ENCODE data around the gene CTNNA1. TPM values are rescaled to one million over a fixed set of nuclear protein-coding genes. Genes with fewer than 3 reads are reported as not detected.

CTNNA1 gene
- total RNA-seq, 1 donor from 2014 or later: 310 TPM

DNA sequence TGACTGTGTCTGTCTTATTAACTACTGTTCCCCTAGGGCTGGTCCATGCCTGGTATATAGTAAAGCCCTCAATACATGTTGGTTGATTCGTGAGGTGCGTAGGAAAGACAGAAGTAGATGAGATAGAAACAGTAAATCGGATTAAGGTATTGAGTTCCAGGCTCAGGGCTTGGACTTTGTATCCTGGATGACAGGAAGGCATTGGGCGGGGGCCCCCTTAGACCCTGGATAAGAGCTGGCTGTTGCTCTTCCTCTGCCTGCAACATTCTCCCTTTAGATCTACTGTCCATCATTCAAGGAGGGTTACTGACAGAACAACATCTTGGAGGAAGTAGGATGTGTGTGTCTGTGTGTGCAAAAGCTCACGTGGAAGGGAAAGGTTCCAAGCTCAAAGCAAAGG lies 31.2 kb upstream of the CTNNA1 start:
- H3K36me3 ChIP-seq: no peaks in the 10 kb centered on the region
- H3K27ac ChIP-seq: no peak overlapping the region
- no peak overlapping the region for H3K4me3 ChIP-seq
- H3K4me1 ChIP-seq: peaks cover 0 to 5% of the 10 kb centered on the region in 2 donors
- H3K27me3 ChIP-seq: no peaks in the 10 kb centered on the region
- no peaks in the 10 kb centered on the region for H3K9me3 ChIP-seq
- no peak for DNase-seq (ENCODE audit: low spot score in 2 of 2)
- TF ChIP-seq, protein P1, sequence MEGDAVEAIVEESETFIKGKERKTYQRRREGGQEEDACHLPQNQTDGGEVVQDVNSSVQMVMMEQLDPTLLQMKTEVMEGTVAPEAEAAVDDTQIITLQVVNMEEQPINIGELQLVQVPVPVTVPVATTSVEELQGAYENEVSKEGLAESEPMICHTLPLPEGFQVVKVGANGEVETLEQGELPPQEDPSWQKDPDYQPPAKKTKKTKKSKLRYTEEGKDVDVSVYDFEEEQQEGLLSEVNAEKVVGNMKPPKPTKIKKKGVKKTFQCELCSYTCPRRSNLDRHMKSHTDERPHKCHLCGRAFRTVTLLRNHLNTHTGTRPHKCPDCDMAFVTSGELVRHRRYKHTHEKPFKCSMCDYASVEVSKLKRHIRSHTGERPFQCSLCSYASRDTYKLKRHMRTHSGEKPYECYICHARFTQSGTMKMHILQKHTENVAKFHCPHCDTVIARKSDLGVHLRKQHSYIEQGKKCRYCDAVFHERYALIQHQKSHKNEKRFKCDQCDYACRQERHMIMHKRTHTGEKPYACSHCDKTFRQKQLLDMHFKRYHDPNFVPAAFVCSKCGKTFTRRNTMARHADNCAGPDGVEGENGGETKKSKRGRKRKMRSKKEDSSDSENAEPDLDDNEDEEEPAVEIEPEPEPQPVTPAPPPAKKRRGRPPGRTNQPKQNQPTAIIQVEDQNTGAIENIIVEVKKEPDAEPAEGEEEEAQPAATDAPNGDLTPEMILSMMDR (IDR thresholded peaks at IDR 0.05): no peak
- intact Hi-C loops (cut with DNase I): no loop called here

DNA sequence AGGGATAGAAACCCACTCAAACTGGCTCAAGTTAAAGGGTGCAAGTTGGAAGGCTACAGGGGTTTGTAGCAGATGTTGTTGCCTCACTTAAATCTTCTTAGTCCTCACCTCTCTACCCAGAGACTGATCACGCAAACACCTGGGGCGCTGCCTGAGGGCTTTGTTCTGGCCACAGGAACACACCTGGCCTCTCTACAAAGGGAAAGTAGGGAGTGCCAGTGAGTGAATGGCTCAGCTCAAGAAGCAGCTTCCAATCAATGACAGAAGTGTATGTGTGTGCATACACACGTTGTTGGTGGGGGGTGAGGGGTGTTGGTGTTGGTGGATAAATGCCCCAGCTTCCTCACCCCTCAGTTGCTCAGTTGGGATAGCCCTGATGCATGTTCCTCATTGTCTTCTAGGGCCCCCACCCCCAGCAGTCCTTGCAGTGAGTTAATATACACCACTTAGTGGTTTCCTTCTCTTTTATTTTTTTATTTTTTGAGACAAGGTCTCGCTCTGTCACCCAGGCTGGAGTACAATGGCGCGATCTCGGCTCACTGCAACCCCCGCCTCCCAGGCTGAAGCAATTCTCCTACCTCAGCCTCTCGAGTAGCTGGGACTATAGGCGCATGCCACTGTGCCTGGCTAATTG lies 30.6 kb upstream of the CTNNA1 start:
- no peak overlapping the region for H3K27ac ChIP-seq
- no peak for DNase-seq (ENCODE audit: low spot score in 2 of 2)
- H3K27me3 ChIP-seq: no peaks in the 10 kb centered on the region
- TF ChIP-seq, protein P1 (IDR thresholded peaks at IDR 0.05): no peak
- peaks cover 0 to 5% of the 10 kb centered on the region in 2 donors for H3K4me1 ChIP-seq
- H3K4me3 ChIP-seq: no peak overlapping the region
- H3K36me3 ChIP-seq: no peaks in the 10 kb centered on the region
- no peaks in the 10 kb centered on the region for H3K9me3 ChIP-seq
- intact Hi-C loops (cut with DNase I): no loop called here

DNA sequence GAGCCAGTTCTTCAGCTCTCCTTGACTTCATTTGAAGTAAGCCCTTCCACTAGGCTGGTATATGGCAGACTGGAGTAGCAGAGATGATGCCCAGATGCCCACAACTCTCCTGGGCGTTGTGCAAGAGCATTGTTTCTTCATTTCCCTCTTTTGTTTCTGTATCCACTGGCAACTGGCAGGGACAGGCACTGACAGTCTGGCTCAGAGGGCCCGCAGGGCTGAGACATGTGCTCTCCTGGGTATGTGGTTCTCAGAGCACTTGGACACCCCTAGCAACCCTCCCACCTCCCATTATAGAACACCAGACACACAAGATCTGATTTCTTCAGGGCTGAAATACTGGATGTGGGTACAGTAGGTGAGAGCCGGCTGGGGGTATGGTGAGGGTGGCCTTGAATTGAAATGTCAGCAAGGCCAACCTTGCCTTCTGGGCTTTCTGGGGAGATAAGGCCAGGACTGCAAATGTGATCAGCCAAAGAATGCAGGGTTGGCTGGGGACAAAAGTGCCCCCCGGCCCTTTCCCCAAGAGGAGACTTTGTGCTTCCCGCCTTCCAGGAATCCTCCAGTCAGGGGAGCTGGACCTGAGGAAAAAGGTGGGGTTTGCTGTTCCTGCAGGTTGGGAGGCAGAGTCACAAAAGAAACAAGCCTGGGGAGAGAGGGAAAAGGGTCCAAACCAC lies 28.6 kb upstream of the CTNNA1 start:
- Histone ChIP-seq H3K36me3 (no peaks in the 10 kb centered on the region), H3K27me3 (no peaks in the 10 kb centered on the region), H3K9me3 (no peaks in the 10 kb centered on the region), H3K27ac (no peak overlapping the region), H3K4me3 (no peak overlapping the region), H3K4me1 (peaks cover 0 to 5% of the 10 kb centered on the region in 2 donors)
- intact Hi-C loops (cut with DNase I): no loop called here
- peak in 1 of 2 donors; percentile 64 for DNase-seq (ENCODE audit: low spot score in 2 of 2)
- TF ChIP-seq, protein P1 (IDR thresholded peaks at IDR 0.05): no peak

DNA sequence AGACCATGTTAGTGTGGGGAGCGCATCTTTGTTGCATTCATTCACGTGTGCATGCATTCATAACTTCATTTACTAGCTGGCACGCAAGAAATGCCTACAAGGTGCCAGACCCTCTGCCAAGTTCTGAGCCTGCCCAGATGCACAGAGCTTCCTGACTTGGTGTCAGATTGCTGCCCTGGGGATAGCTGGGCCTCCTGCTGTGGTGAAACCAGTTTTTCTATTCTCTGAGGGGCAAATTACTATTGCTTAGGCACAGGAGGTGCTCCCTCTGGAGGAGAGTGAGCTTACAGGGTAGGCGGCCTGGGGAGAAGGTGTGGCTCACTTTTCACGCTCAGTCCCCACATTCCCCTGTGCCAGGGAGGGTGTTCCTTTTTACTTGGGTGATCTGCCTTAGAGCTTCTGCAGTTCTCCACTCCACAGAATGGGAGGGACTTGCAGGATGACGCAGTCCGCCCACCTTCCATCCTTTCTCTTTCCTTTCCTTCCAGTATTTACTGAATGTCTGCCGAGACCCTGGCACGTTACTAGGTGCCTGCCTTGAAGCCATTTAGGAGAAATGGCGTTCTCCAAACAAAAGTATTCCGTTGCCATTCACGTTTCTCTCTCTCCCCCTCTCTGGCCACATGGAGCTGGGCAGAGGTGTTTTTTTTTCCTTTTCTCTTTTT lies 27.9 kb upstream of the CTNNA1 start:
- no peak for DNase-seq (ENCODE audit: low spot score in 2 of 2)
- Histone ChIP-seq H3K27ac (peak overlapping the region; percentile 71 to 77), H3K36me3 (no peaks in the 10 kb centered on the region), H3K4me1 (peaks cover 0 to 5% of the 10 kb centered on the region in 2 donors), H3K4me3 (peak overlapping the region in 1 of 2 donors; percentile 16), H3K9me3 (no peaks in the 10 kb centered on the region), H3K27me3 (no peaks in the 10 kb centered on the region)
- intact Hi-C loops (cut with DNase I): no loop called here
- TF ChIP-seq, protein P1 (IDR thresholded peaks at IDR 0.05): no peak

DNA sequence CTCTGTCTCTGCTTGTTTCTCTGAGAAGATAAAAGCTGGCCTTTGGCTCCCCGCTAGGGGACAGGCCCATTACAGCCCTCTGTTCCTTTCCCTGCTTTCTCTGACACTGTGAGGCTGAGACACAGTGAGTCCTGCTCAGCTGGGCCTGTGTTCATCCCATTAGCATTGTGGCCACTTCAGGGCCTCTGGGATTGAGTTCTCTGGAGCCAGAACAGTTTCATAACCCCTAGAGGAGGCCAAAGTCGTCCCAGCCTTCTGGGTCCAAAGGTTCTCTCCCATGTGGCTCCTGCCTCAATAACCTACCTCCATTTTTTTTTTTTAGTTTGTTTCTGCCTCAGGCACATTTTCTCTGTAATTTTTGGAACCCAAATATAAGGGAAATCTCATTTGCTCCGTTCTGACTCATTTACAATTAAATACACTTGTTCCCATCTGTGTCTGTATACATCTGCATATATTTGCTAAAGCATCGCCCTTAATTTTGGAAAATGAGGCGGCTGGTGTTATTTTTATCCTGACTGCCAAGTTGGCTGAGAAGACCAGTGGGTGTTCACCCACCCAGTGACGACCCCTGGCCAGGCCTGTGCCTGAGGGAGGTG lies 27.3 kb upstream of the CTNNA1 start:
- Histone ChIP-seq H3K27ac (peak overlapping the region; percentile 71 to 77), H3K27me3 (no peaks in the 10 kb centered on the region), H3K4me3 (peak overlapping the region in 1 of 2 donors; percentile 16), H3K36me3 (no peaks in the 10 kb centered on the region), H3K4me1 (peaks cover 0 to 5% of the 10 kb centered on the region in 2 donors), H3K9me3 (no peaks in the 10 kb centered on the region)
- TF ChIP-seq, protein P1 (IDR thresholded peaks at IDR 0.05): no peak
- intact Hi-C loops (cut with DNase I): no loop called here
- no peak for DNase-seq (ENCODE audit: low spot score in 2 of 2)

All from ascending aorta (tissue), 2 donors.